IMR-90 (cell line): ENCODE measurements around the gene ADCYAP1.

Experiments
- BHLHE40 ChIP-seq: fragments of 150-350 bp; IDR thresholded peaks from 2 replicates; pipeline ENCODE4 v1.6.1; 2016; ENCODE audit warnings: mild to moderate bottlenecking, low read depth, low read length
- CEBPB ChIP-seq: IDR thresholded peaks from 2 replicates; pipeline ENCODE4 v1.6.1; 2012; ENCODE audit warnings: low read depth, low read length, improper control_type of control experiment
- CHD1 ChIP-seq: IDR thresholded peaks from 2 replicates; pipeline ENCODE4 v1.6.1; 2012; ENCODE audit warnings: low read depth, low read length, improper control_type of control experiment
- POLR2A ChIP-seq: IDR thresholded peaks from 2 replicates; pipeline ENCODE4 v1.6.1; 2012; ENCODE audit warnings: mild to moderate bottlenecking, low read depth, low read length
- RFX5 ChIP-seq: IDR thresholded peaks from 2 replicates; pipeline ENCODE4 v1.8.0; 2012; ENCODE audit warnings: low read depth, mild to moderate bottlenecking, low read length, moderate library complexity
- SMC3 ChIP-seq: fragments of 150-350 bp; IDR thresholded peaks from 2 replicates; pipeline ENCODE4 v1.6.1; 2016; ENCODE audit warnings: low read depth, mild to moderate bottlenecking, antibody characterized with exemption, low read length, moderate library complexity
- TF ChIP-seq, protein P1 (sequence below): conservative IDR thresholded peaks from 2 replicates; pipeline ENCODE4 v1.5.1; 2012; ENCODE audit warnings: mild to moderate bottlenecking, low read depth, low read length, improper control_type of control experiment

GRCh38 chr18:875912-876311 is 28.8 kb upstream of the ADCYAP1 start:
- TF ChIP-seq, protein P1, sequence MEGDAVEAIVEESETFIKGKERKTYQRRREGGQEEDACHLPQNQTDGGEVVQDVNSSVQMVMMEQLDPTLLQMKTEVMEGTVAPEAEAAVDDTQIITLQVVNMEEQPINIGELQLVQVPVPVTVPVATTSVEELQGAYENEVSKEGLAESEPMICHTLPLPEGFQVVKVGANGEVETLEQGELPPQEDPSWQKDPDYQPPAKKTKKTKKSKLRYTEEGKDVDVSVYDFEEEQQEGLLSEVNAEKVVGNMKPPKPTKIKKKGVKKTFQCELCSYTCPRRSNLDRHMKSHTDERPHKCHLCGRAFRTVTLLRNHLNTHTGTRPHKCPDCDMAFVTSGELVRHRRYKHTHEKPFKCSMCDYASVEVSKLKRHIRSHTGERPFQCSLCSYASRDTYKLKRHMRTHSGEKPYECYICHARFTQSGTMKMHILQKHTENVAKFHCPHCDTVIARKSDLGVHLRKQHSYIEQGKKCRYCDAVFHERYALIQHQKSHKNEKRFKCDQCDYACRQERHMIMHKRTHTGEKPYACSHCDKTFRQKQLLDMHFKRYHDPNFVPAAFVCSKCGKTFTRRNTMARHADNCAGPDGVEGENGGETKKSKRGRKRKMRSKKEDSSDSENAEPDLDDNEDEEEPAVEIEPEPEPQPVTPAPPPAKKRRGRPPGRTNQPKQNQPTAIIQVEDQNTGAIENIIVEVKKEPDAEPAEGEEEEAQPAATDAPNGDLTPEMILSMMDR = no peak
- TF ChIP-seq POLR2A = no peak
- no peak for TF ChIP-seq SMC3
- no peak for TF ChIP-seq CEBPB
- TF ChIP-seq CHD1 = no peak
- no peak for TF ChIP-seq RFX5
- TF ChIP-seq BHLHE40 = no peak
